Astrocyte (in vitro differentiated cells and primary cell): ENCODE data around the gene HSPG2.

Experiments used
- EZH2 ChIP-seq: IDR thresholded peaks from 2 replicates; pipeline ENCODE4 v1.6.1; 2012; ENCODE audit warnings: mild to moderate bottlenecking, low read length, inconsistent platforms; ENCODE audit not compliant: insufficient read depth
- TF ChIP-seq, protein P1 (sequence below): IDR thresholded peaks from 2 replicates; pipeline ENCODE4 v1.5.1; 2011; ENCODE audit warnings: low read depth, mild to moderate bottlenecking, inconsistent platforms, low read length, moderate library complexity; ENCODE audit not compliant: insufficient read depth

DNA sequence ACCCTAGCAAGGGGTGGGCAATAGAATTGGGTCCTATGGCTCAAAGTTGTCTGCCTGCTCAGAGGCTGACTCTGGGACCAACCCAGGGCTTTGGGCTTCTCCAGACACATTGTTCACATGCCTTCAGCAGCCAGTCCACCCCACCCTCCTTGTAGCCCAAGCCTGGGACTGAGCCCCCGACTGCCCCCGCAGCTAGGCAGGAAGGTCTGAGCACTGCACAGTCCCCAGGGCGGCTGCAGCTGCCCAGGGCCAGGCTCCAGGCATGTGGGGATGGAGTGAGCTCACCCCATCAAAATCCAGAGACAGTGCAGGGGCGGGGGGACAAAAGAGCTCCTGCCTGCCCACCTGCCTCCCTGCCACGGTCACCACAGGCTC is 35.6 kb downstream of the HSPG2 start:
- TF ChIP-seq, protein P1, sequence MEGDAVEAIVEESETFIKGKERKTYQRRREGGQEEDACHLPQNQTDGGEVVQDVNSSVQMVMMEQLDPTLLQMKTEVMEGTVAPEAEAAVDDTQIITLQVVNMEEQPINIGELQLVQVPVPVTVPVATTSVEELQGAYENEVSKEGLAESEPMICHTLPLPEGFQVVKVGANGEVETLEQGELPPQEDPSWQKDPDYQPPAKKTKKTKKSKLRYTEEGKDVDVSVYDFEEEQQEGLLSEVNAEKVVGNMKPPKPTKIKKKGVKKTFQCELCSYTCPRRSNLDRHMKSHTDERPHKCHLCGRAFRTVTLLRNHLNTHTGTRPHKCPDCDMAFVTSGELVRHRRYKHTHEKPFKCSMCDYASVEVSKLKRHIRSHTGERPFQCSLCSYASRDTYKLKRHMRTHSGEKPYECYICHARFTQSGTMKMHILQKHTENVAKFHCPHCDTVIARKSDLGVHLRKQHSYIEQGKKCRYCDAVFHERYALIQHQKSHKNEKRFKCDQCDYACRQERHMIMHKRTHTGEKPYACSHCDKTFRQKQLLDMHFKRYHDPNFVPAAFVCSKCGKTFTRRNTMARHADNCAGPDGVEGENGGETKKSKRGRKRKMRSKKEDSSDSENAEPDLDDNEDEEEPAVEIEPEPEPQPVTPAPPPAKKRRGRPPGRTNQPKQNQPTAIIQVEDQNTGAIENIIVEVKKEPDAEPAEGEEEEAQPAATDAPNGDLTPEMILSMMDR, result no peak
- TF ChIP-seq EZH2, result no peak
